WTC11 (cell line): ENCODE results near the gene NLRP8. TPM values are rescaled to one million over a fixed set of nuclear protein-coding genes. Genes with fewer than 3 reads are reported as not detected.

Source experiments
- ATAC-seq: fragments of 200-7000 bp; cut with Tn5 transposase; 2 replicates; pipeline ENCODE4 v1.10.0; 2021; ENCODE audit warnings: mild to moderate bottlenecking, moderate library complexity
- CTCF ChIA-PET: fragments of 300-600 bp; sonication (Branson Sonifier 250); formaldehyde crosslinking; loops from one replicate; lab custom pipeline; 2021; ENCODE audit warnings: antibody characterized with exemption; lab: Charles Lee
- POLR2A ChIA-PET: fragments of 350-600 bp; sonication (Branson Sonifier 250); formaldehyde crosslinking; loops from one replicate; lab custom pipeline; 2021; ENCODE audit warnings: antibody characterized with exemption; lab: Charles Lee
- DNase-seq: peaks from one replicate; pipeline ENCODE4 v3.0.0; 2021; ENCODE audit warnings: low spot score
- H3K27ac Mint-ChIP-seq: 2 replicates; pipeline ENCODE4 v1.8.0; 2021; ENCODE audit warnings: mixed read lengths
- H3K27me3 Mint-ChIP-seq: 2 replicates; pipeline ENCODE4 v1.8.0; 2021; ENCODE audit warnings: low read depth, mild to moderate bottlenecking, moderate library complexity, mixed read lengths
- H3K36me3 Mint-ChIP-seq: 2 replicates; pipeline ENCODE4 v1.8.0; 2021; ENCODE audit warnings: mixed read lengths
- H3K4me1 Mint-ChIP-seq: 2 replicates; pipeline ENCODE4 v1.8.0; 2022; ENCODE audit warnings: mixed read lengths
- H3K4me3 Mint-ChIP-seq: 2 replicates; pipeline ENCODE4 v1.8.0; 2021; ENCODE audit warnings: mild to moderate bottlenecking, moderate library complexity, mixed read lengths
- H3K9me3 Mint-ChIP-seq: 2 replicates; pipeline ENCODE4 v1.8.0; 2021; ENCODE audit warnings: mixed read lengths
- AFF4 ChIP-seq: sonication (generic); formaldehyde crosslinking; IDR thresholded peaks from 2 replicates; pipeline ENCODE4 v1.8.1; 2023; ENCODE audit warnings: mild to moderate bottlenecking, missing genetic modification reagents, borderline replicate concordance
- ATF1 ChIP-seq: sonication (generic); formaldehyde crosslinking; IDR thresholded peaks from 2 replicates; pipeline ENCODE4 v1.8.1; 2023; ENCODE audit warnings: mild to moderate bottlenecking, moderate library complexity, missing genetic modification reagents
- ATF2 ChIP-seq: sonication (generic); formaldehyde crosslinking; IDR thresholded peaks from 2 replicates; pipeline ENCODE4 v1.8.1; 2022; ENCODE audit warnings: low read depth, missing genetic modification reagents, borderline replicate concordance
- ATF6 ChIP-seq: sonication (generic); formaldehyde crosslinking; IDR thresholded peaks from 2 replicates; pipeline ENCODE4 v1.8.1; 2023; ENCODE audit warnings: mild to moderate bottlenecking, missing genetic modification reagents
- ESRRA ChIP-seq: sonication (generic); formaldehyde crosslinking; IDR thresholded peaks from 2 replicates; pipeline ENCODE4 v1.8.1; 2022; ENCODE audit warnings: mild to moderate bottlenecking, missing genetic modification reagents, borderline replicate concordance
- FOXK1 ChIP-seq: sonication (generic); formaldehyde crosslinking; IDR thresholded peaks from 2 replicates; pipeline ENCODE4 v1.8.0; 2022; ENCODE audit warnings: mild to moderate bottlenecking, moderate library complexity, missing genetic modification reagents
- FOXP1 ChIP-seq: sonication (generic); formaldehyde crosslinking; IDR thresholded peaks from 2 replicates; pipeline ENCODE4 v1.8.0; 2022; ENCODE audit warnings: missing genetic modification reagents, mild to moderate bottlenecking, moderate library complexity, borderline replicate concordance
- GRHL2 ChIP-seq: fragments of 250-450 bp; sonication (Bioruptor Pico); IDR thresholded peaks from 2 replicates; pipeline ENCODE4 v1.8.0; 2022; ENCODE audit warnings: mild to moderate bottlenecking, moderate library complexity; ENCODE audit not compliant: insufficient replicate concordance, severe bottlenecking
- HMGXB4 ChIP-seq: sonication (generic); formaldehyde crosslinking; IDR thresholded peaks from 2 replicates; pipeline ENCODE4 v1.8.1; 2023; ENCODE audit warnings: mild to moderate bottlenecking, moderate library complexity, missing genetic modification reagents
- RORB ChIP-seq: fragments of 250-450 bp; sonication (Bioruptor Pico); IDR thresholded peaks from 2 replicates; pipeline ENCODE4 v1.9.0; 2021; ENCODE audit warnings: mild to moderate bottlenecking
- SMAD3 ChIP-seq: sonication (generic); formaldehyde crosslinking; IDR thresholded peaks from 2 replicates; pipeline ENCODE4 v1.8.0; 2022; ENCODE audit warnings: missing genetic modification reagents, mild to moderate bottlenecking, borderline replicate concordance
- SMAD4 ChIP-seq: sonication (generic); formaldehyde crosslinking; IDR thresholded peaks from 2 replicates; pipeline ENCODE4 v1.8.0; 2022; ENCODE audit warnings: mild to moderate bottlenecking, missing genetic modification reagents
- TCF7 ChIP-seq: sonication (generic); formaldehyde crosslinking; IDR thresholded peaks from 2 replicates; pipeline ENCODE4 v1.8.0; 2022; ENCODE audit warnings: mild to moderate bottlenecking, low read depth, missing genetic modification reagents, moderate library complexity
- USF1 ChIP-seq: sonication (generic); formaldehyde crosslinking; IDR thresholded peaks from 2 replicates; pipeline ENCODE4 v1.8.0; 2022; ENCODE audit warnings: mild to moderate bottlenecking, missing genetic modification reagents
- ZBTB21 ChIP-seq: sonication (generic); formaldehyde crosslinking; IDR thresholded peaks from 2 replicates; pipeline ENCODE4 v1.8.1; 2023; ENCODE audit warnings: mild to moderate bottlenecking, missing genetic modification reagents, borderline replicate concordance
- ZBTB43 ChIP-seq: sonication (generic); formaldehyde crosslinking; IDR thresholded peaks from 2 replicates; pipeline ENCODE4 v1.8.1; 2023; ENCODE audit warnings: mild to moderate bottlenecking, missing genetic modification reagents
- ZNF138 ChIP-seq: sonication (generic); formaldehyde crosslinking; conservative IDR thresholded peaks from 2 replicates; pipeline ENCODE4 v1.8.1; 2022; ENCODE audit warnings: mild to moderate bottlenecking, moderate library complexity, missing genetic modification reagents
- ZNF423 ChIP-seq: fragments of 250-450 bp; sonication (Bioruptor Pico); IDR thresholded peaks from 2 replicates; pipeline ENCODE4 v2.1.2; 2022; ENCODE audit warnings: mild to moderate bottlenecking, moderate library complexity
- ZNF671 ChIP-seq: fragments of 250-450 bp; sonication (Bioruptor Pico); IDR thresholded peaks from 2 replicates; pipeline ENCODE4 v1.8.0; 2021; ENCODE audit warnings: mild to moderate bottlenecking
- total RNA-seq: library from RNA; stranded (reverse); gene quantifications from 3 replicates; pipeline ENCODE4 v1.2.3, GENCODE V29; 2021

NLRP8 gene
- total RNA-seq, 1 experiment from 2014 or later = not detected

- Mint-ChIP-seq H3K36me3 (peaks cover 67% of the 10 kb centered on the region), H3K4me1 (no peaks in the 10 kb centered on the region), H3K27ac (no peak overlapping the region), H3K27me3 (peaks cover 15% of the 10 kb centered on the region), H3K4me3 (no peak overlapping the region), H3K9me3 (peaks cover 91% of the 10 kb centered on the region)
- ChIA-PET CTCF (no interaction called here), POLR2A (no interaction called here)
- DNase-seq (no peak), ATAC-seq (no peak)
- no peak for TF ChIP-seq RORB (CRISPR knock-in tag)
- TF ChIP-seq HMGXB4 (CRISPR knock-in tag) = no peak
- TF ChIP-seq ATF1 (CRISPR knock-in tag) = no peak
- no peak for TF ChIP-seq ZNF423
- TF ChIP-seq ATF6 = no peak
- TF ChIP-seq ZNF671 = no peak
- TF ChIP-seq ZBTB43 (CRISPR knock-in tag) = no peak
- no peak for TF ChIP-seq SMAD3 (CRISPR knock-in tag)
- TF ChIP-seq ESRRA (CRISPR knock-in tag) = no peak
- TF ChIP-seq AFF4 (CRISPR knock-in tag) = no peak
- TF ChIP-seq GRHL2 = no peak
- no peak for TF ChIP-seq TCF7 (CRISPR knock-in tag)
- no peak for TF ChIP-seq ZBTB21 (CRISPR knock-in tag)
- TF ChIP-seq ATF2 (CRISPR knock-in tag) = no peak
- TF ChIP-seq SMAD4 (CRISPR knock-in tag) = no peak
- TF ChIP-seq ZNF138 (CRISPR knock-in tag) = no peak
- no peak for TF ChIP-seq FOXK1
- no peak for TF ChIP-seq USF1 (CRISPR knock-in tag)
- no peak for TF ChIP-seq FOXP1 (CRISPR knock-in tag)
Measured at GRCh38 chr19:55930996-55931515, 16.6 kb upstream of the NLRP8 start.
